Thyroid gland (tissue), 4 donors: ENCODE data around the gene SAMD14.

ENCODE experiments used
- CTCF ChIP-seq, 6 experiments: fragments of 200-600 bp in 3 of 6; fragments of 450-650 bp in 3 of 6; sonication (generic) in 3 of 6; IDR thresholded peaks; one replicate each; pipeline ENCODE4 v1.5.1; 2016 to 2019; ENCODE audit warnings: antibody characterized with exemption in 6 of 6, mild to moderate bottlenecking in 2 of 6, inconsistent platforms in 1 of 6, moderate library complexity in 1 of 6
- POLR2A ChIP-seq, 2 donors: fragments of 450-650 bp; IDR thresholded peaks; one replicate each; pipeline ENCODE4 v1.6.1; 2017; ENCODE audit warnings: antibody characterized with exemption in 2 of 2, mild to moderate bottlenecking in 2 of 2, moderate library complexity in 1 of 2

GRCh38 chr17:50161911-50162288 is 31.9 kb upstream of the SAMD14 start:
- no peak for TF ChIP-seq POLR2A (IDR thresholded peaks at IDR 0.05)
- TF ChIP-seq CTCF (IDR thresholded peaks at IDR 0.05): no peak
